ENCODE measurements around the gene PPP1R3C.

Gene PPP1R3C

DNA sequence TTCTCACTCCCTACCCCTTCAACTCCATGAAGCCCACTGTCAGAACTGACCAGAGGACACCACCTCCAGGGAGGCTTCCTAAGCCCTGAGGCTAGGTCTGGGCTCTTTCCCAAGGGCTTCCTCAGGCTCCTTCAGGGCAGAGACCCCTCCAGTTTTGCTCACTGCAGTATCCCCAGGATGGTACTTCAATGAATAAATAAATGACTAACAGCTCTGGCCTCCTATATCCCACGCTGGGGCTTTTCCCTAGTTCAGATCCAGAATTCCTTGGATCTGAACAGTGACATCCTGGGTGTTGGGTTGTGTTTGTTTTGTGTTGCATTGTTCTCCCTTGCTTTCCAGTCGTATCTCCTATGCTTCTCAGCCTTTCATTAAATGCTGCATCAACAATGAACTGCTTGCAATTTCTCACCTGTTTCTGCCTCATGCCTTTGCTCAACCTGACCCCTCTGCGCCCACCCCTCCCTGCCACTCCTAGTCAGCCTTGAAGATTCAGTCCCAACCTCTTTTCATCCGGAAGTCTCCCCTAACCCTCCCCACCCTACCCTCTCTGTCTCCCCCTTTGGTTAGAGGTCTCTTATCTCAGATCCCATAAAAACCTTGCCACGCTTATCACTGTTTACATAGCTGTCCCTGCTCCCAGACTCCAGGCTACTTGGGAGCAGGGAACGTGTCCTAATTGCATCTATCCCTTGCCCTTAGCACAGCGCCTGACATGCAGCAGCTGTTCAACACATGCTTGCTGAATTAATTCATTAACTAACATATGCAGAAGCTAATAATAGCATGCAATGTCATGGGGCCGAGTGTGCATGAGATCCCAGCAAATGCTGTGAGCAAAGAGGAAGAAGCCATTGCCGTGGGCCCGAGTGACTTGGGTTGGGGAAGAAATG, 41.7 kb downstream of the PPP1R3C start (continued):
- TF ChIP-seq, protein P1, sequence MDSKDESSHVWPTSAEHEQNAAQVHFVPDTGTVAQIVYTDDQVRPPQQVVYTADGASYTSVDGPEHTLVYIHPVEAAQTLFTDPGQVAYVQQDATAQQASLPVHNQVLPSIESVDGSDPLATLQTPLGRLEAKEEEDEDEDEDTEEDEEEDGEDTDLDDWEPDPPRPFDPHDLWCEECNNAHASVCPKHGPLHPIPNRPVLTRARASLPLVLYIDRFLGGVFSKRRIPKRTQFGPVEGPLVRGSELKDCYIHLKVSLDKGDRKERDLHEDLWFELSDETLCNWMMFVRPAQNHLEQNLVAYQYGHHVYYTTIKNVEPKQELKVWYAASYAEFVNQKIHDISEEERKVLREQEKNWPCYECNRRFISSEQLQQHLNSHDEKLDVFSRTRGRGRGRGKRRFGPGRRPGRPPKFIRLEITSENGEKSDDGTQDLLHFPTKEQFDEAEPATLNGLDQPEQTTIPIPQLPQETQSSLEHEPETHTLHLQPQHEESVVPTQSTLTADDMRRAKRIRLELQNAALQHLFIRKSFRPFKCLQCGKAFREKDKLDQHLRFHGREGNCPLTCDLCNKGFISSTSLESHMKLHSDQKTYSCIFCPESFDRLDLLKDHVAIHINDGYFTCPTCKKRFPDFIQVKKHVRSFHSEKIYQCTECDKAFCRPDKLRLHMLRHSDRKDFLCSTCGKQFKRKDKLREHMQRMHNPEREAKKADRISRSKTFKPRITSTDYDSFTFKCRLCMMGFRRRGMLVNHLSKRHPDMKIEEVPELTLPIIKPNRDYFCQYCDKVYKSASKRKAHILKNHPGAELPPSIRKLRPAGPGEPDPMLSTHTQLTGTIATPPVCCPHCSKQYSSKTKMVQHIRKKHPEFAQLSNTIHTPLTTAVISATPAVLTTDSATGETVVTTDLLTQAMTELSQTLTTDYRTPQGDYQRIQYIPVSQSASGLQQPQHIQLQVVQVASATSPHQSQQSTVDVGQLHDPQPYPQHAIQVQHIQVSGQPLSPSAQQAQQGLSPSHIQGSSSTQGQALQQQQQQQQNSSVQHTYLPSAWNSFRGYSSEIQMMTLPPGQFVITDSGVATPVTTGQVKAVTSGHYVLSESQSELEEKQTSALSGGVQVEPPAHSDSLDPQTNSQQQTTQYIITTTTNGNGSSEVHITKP (tag by site-specific recombination; IDR thresholded peaks at IDR 0.05): peak; percentile 57
- TF ChIP-seq REPIN1 (tag by site-specific recombination; IDR thresholded peaks at IDR 0.05; ENCODE audit: low read depth): no peak
- TF ChIP-seq, protein P2, sequence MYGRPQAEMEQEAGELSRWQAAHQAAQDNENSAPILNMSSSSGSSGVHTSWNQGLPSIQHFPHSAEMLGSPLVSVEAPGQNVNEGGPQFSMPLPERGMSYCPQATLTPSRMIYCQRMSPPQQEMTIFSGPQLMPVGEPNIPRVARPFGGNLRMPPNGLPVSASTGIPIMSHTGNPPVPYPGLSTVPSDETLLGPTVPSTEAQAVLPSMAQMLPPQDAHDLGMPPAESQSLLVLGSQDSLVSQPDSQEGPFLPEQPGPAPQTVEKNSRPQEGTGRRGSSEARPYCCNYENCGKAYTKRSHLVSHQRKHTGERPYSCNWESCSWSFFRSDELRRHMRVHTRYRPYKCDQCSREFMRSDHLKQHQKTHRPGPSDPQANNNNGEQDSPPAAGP (tag by site-specific recombination; IDR thresholded peaks at IDR 0.05): peak; percentile 97
- TF ChIP-seq ZBTB48 (tag by site-specific recombination; IDR thresholded peaks at IDR 0.05): peak; percentile 93
- peak; percentile 73 for TF ChIP-seq WT1 (tag by site-specific recombination; IDR thresholded peaks at IDR 0.05)

DNA sequence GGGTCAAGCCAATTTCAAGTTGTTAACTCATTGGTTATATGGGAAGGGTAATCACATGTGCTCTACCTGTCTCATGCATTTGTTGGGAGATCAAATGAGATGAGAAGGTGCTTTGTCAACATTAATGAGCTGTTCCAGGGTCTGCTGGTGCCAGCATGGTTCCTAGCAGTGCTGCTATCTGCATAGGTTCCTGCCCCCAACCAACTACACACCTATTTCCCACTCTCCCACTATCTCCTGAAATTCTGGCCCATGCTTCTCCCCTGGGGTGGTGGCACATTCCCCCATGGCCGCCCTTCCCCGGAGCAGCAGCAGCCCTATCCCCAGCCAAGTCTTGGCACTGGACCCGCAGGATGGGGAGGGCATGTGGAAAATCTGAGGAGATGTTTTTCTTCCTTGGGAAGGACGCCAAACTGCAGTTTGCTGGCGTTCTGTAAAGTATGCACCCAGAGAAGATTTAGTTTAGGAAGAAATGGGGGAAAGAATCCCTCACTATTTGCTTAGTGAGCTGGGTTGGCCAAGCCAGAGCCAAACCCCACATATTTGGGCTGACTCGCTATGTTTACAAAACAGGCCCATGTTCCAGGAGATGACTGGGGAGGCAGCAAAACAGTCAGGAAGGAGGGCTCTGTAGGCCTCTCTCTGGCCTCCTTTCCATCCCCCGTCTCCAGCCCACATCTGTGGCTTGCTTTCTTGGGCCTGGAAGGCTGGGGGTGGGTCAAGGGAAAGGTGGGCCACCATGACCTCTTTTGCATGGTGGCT, 42.5 kb downstream of the PPP1R3C start:
- H3K9me3 ChIP-seq (ENCODE audit: control insufficient read depth, insufficient read depth, low read depth, low read length): no peaks in the 10 kb centered on the region
- peak overlapping the region; percentile 58; the same call in 1 of the 2 replicates for H3K27ac ChIP-seq (ENCODE audit: extremely low read depth, low read depth, low read length)
- no peak overlapping the region for H3K4me3 ChIP-seq (ENCODE audit: low read depth, low read length)
- H3K4me1 ChIP-seq (ENCODE audit: control insufficient read depth, insufficient read depth, low read length): peaks cover 32% of the 10 kb centered on the region
- POLR2A ChIA-PET: no interaction called here
- CTCF ChIA-PET: no interaction called here
- no peaks in the 10 kb centered on the region for H3K36me3 ChIP-seq (ENCODE audit: control insufficient read depth in 2 of 2, insufficient read depth in 1 of 2, low read length in 2 of 2)
- peak; percentile 30; the same call in 1 of the 2 replicates for TF ChIP-seq SP7 (tag by site-specific recombination; IDR thresholded peaks at IDR 0.05)
- peak; percentile 70 for TF ChIP-seq ZFHX2 (tag by site-specific recombination; conservative IDR thresholded peaks at IDR 0.05)
- TF ChIP-seq ZNF624 (tag by site-specific recombination; IDR thresholded peaks at IDR 0.05): no peak
- TF ChIP-seq EGR2 (tag by site-specific recombination; IDR thresholded peaks at IDR 0.05; ENCODE audit: low read depth): peak; percentile 43; the same call in 1 of the 2 replicates
- TF ChIP-seq GLIS1 (tag by site-specific recombination; IDR thresholded peaks at IDR 0.05): peak; percentile 52
- TF ChIP-seq, protein P2 (tag by site-specific recombination; IDR thresholded peaks at IDR 0.05): peak; percentile 36; the same call in 1 of the 2 replicates
- TF ChIP-seq, protein P1 (tag by site-specific recombination; IDR thresholded peaks at IDR 0.05): peak; percentile 91
- TF ChIP-seq, protein P3, sequence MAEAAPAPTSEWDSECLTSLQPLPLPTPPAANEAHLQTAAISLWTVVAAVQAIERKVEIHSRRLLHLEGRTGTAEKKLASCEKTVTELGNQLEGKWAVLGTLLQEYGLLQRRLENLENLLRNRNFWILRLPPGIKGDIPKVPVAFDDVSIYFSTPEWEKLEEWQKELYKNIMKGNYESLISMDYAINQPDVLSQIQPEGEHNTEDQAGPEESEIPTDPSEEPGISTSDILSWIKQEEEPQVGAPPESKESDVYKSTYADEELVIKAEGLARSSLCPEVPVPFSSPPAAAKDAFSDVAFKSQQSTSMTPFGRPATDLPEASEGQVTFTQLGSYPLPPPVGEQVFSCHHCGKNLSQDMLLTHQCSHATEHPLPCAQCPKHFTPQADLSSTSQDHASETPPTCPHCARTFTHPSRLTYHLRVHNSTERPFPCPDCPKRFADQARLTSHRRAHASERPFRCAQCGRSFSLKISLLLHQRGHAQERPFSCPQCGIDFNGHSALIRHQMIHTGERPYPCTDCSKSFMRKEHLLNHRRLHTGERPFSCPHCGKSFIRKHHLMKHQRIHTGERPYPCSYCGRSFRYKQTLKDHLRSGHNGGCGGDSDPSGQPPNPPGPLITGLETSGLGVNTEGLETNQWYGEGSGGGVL (tag by site-specific recombination; IDR thresholded peaks at IDR 0.05): peak; percentile 45
- no peak for TF ChIP-seq ZNF677 (tag by site-specific recombination; IDR thresholded peaks at IDR 0.05)
- TF ChIP-seq ZEB2 (tag by site-specific recombination; IDR thresholded peaks at IDR 0.05): peak; percentile 28; the same call in 1 of the 2 replicates
- TF ChIP-seq YY1 (tag by site-specific recombination; IDR thresholded peaks at IDR 0.05): no peak
- peak; percentile 45 for TF ChIP-seq ZNF600 (tag by site-specific recombination; IDR thresholded peaks at IDR 0.05)
- TF ChIP-seq, protein P4, sequence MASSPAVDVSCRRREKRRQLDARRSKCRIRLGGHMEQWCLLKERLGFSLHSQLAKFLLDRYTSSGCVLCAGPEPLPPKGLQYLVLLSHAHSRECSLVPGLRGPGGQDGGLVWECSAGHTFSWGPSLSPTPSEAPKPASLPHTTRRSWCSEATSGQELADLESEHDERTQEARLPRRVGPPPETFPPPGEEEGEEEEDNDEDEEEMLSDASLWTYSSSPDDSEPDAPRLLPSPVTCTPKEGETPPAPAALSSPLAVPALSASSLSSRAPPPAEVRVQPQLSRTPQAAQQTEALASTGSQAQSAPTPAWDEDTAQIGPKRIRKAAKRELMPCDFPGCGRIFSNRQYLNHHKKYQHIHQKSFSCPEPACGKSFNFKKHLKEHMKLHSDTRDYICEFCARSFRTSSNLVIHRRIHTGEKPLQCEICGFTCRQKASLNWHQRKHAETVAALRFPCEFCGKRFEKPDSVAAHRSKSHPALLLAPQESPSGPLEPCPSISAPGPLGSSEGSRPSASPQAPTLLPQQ (tag by site-specific recombination; IDR thresholded peaks at IDR 0.05): peak; percentile 19; the same call in 1 of the 2 replicates
